Mammary epithelial cell (primary cell): Measurements from ENCODE around the gene GOLT1A.

Experiments
- CTCF ChIP-seq, 2 donors: IDR thresholded peaks in 1 of 2; conservative IDR thresholded peaks in 1 of 2; 2 replicates each; pipeline ENCODE4 v1.5.1; 2011 to 2012; ENCODE audit warnings: inconsistent platforms in 2 of 2, low read length in 2 of 2, mild to moderate bottlenecking in 2 of 2, control low read depth in 1 of 2, low read depth in 1 of 2; ENCODE audit not compliant: insufficient read depth in 1 of 2; ENCODE audit errors: extremely low read depth in 1 of 2
- EZH2 ChIP-seq: IDR thresholded peaks from 2 replicates; pipeline ENCODE4 v1.6.1; 2012; ENCODE audit warnings: low read length, inconsistent platforms, borderline replicate concordance

GRCh38 chr1:204261746-204262505, 48.1 kb upstream of the GOLT1A start:
- TF ChIP-seq CTCF (conservative IDR thresholded peaks at IDR 0.05 in 1 of 2, IDR thresholded peaks at IDR 0.05 in 1 of 2; ENCODE audit: extremely low read depth in 1 of 2, insufficient read depth in 1 of 2, low read depth in 1 of 2, low read length in 2 of 2) (no peak), EZH2 (no peak)
